ENCODE data around the gene WSCD2. TPM values are rescaled to one million over a fixed set of nuclear protein-coding genes. Genes with fewer than 3 reads are reported as not detected.

The WSCD2 gene
- total and polyA plus RNA-seq, 3 donors from 2014 or later: 0.50 to 1.7 (median 0.94) TPM

GRCh38 chr12:108296945-108297344, 167.9 kb downstream of the WSCD2 start:
- intact Hi-C loops (cut with DNase I; ENCODE audit: low total_unique reads): no loop called here
- TF ChIP-seq CTCF (IDR thresholded peaks at IDR 0.05) (no peak), POLR2A (IDR thresholded peaks at IDR 0.05) (no peak)
- H3K4me3 ChIP-seq: no peak overlapping the region
- WGBS, 2 donors: 59 to 76% methylated on average over 3 of the region's 3 CpGs
- H3K9me3 ChIP-seq: no peaks in the 10 kb centered on the region
- DNase-seq: no peak
- H3K4me1 ChIP-seq: no peaks in the 10 kb centered on the region
- no peaks in the 10 kb centered on the region for H3K36me3 ChIP-seq (ENCODE audit: low read depth, missing control alignments)
- H3K27me3 ChIP-seq: no peaks in the 10 kb centered on the region
- H3K27ac ChIP-seq: no peak overlapping the region

GRCh38 chr12:108297424-108297823, 168.3 kb downstream of the WSCD2 start:
- Histone ChIP-seq H3K36me3 (ENCODE audit: low read depth, missing control alignments) (no peaks in the 10 kb centered on the region), H3K4me3 (no peak overlapping the region), H3K9me3 (no peaks in the 10 kb centered on the region), H3K27ac (no peak overlapping the region), H3K27me3 (no peaks in the 10 kb centered on the region), H3K4me1 (peaks cover 2% of the 10 kb centered on the region)
- no peak for DNase-seq
- WGBS, 2 donors: 85 to 89% methylated on average over 2 of the region's 2 CpGs
- intact Hi-C loops (cut with DNase I; ENCODE audit: low total_unique reads): no loop called here
- no peak for TF ChIP-seq CTCF (IDR thresholded peaks at IDR 0.05)
- no peak for TF ChIP-seq POLR2A (IDR thresholded peaks at IDR 0.05)

- 89 to 91% methylated on average over 5 to 6 of the region's 6 CpGs for WGBS, 2 donors
- Histone ChIP-seq H3K4me1 (peaks cover 8% of the 10 kb centered on the region), H3K27ac (no peak overlapping the region), H3K27me3 (no peaks in the 10 kb centered on the region), H3K4me3 (no peak overlapping the region), H3K36me3 (ENCODE audit: low read depth, missing control alignments) (no peaks in the 10 kb centered on the region), H3K9me3 (no peaks in the 10 kb centered on the region)
- TF ChIP-seq CTCF (IDR thresholded peaks at IDR 0.05) (no peak), POLR2A (IDR thresholded peaks at IDR 0.05) (no peak)
- intact Hi-C loops (cut with DNase I; ENCODE audit: low total_unique reads): no loop called here
- no peak for DNase-seq
These were observed 169.0 kb downstream of the WSCD2 start for GRCh38 chr12:108297895-108298760.

- Histone ChIP-seq H3K27ac (no peak overlapping the region), H3K9me3 (no peaks in the 10 kb centered on the region), H3K4me3 (no peak overlapping the region), H3K36me3 (ENCODE audit: low read depth, missing control alignments) (no peaks in the 10 kb centered on the region), H3K4me1 (peaks cover 14% of the 10 kb centered on the region), H3K27me3 (no peaks in the 10 kb centered on the region)
- WGBS, 2 donors: 81 to 85% methylated on average over 6 of the region's 6 CpGs
- DNase-seq: no peak
- TF ChIP-seq CTCF (IDR thresholded peaks at IDR 0.05) (no peak), POLR2A (IDR thresholded peaks at IDR 0.05) (no peak)
- intact Hi-C loops (cut with DNase I; ENCODE audit: low total_unique reads): no loop called here
These were observed 169.7 kb downstream of the WSCD2 start for GRCh38 chr12:108298761-108299275.
